ENCODE measurements around the gene SUN2.

DNA sequence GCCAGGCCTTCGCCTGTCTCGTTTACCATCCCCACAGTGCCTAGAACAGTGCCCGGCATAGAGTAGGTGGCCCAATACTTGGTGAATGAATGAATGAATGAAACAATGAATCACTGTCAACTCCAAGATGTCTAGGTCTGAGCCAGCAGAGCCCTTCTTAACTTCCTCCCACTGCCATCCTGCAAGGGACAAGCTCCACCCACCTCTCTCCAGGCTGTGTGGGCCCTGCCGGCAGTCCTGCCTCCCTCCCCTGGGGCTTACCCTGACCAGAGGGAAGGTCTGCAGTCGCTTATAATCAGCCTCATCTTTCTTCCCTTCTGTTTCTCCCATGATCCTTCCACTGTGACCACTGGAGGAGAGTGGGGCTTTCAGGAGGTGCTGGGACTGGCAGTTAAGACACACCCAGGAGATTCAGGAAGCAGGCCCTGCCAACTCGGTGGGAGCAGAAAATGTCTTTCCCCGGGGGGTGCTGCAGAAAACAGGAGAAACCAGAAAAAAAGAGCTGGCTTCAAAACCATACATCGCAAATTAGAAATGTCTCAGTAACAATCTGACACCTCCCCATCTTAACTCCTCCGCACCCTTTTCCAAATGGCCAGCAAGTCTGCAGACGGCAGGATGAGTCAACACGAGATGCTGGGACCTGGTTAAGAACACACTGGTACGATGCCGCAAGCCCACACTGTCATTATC lies 26.8 kb upstream of the SUN2 start:
- TF ChIP-seq KDM1A (IDR thresholded peaks at IDR 0.05; ENCODE audit: borderline replicate concordance, low read length): no peak
- TF ChIP-seq POLR2A (IDR thresholded peaks at IDR 0.05; ENCODE audit: control extremely low read depth in 1 of 2, low read depth in 2 of 2, low read length in 2 of 2): no peak
- no peak for TF ChIP-seq YY1 (IDR thresholded peaks at IDR 0.05; ENCODE audit: low read depth, low read length)
- TF ChIP-seq CTCF (IDR thresholded peaks at IDR 0.05; ENCODE audit: control extremely low read depth in 1 of 3, insufficient read depth in 1 of 3, low read depth in 1 of 3, low read length in 3 of 3): no peak
- no peak for TF ChIP-seq NRF1 (IDR thresholded peaks at IDR 0.05; ENCODE audit: low read depth, low read length)
- no peak for TF ChIP-seq EZH2 (IDR thresholded peaks at IDR 0.05; ENCODE audit: low read depth, low read length, severe bottlenecking)
- no peak for TF ChIP-seq E2F6 (IDR thresholded peaks at IDR 0.05)
- TF ChIP-seq POLR2AphosphoS5 (IDR thresholded peaks at IDR 0.05; ENCODE audit: low read depth, low read length): no peak
